Fibroblast of pulmonary artery (primary cell): ENCODE results near the gene ATL1.
"Not testable (repeated sequence)": the region's sequence is repeated elsewhere in the genome, so short reads cannot be mapped to it uniquely, and the experiment has no call there.

Experiments used
- DNase-seq: peaks from one replicate; pipeline ENCODE4 v3.0.0-alpha.2; 2010; ENCODE audit warnings: low read depth
- H3K4me3 ChIP-seq: replicated peaks from 2 replicates; pipeline ENCODE4 v1.5.1; 2011; ENCODE audit warnings: low read depth, mild to moderate bottlenecking, control low read depth, low read length, moderate library complexity
- CTCF ChIP-seq: IDR thresholded peaks from 2 replicates; pipeline ENCODE4 v1.5.1; 2011; ENCODE audit warnings: mild to moderate bottlenecking, control low read depth, low read length, inconsistent platforms; ENCODE audit errors: missing control alignments

ATL1 gene

DNA sequence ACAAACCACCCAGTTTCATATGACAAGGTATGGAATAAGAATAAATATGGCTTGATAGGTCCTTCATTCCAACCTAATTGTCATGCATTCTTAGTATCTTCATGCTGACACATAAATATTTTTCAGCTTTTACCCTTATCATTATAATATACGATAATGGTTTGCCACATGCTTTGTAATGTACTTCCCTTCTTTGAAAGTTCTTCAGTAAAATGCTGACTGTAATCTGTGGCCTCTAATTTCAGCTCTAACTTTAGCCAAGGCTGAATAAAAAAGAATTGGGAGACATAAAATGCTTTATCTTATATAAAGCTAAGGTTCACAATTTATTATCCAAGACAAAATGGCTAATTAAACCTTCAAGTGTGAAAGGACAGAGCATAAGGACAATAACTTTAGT lies 24.9 kb upstream of the ATL1 start:
- no peak for DNase-seq
- TF ChIP-seq CTCF, result no peak

DNA sequence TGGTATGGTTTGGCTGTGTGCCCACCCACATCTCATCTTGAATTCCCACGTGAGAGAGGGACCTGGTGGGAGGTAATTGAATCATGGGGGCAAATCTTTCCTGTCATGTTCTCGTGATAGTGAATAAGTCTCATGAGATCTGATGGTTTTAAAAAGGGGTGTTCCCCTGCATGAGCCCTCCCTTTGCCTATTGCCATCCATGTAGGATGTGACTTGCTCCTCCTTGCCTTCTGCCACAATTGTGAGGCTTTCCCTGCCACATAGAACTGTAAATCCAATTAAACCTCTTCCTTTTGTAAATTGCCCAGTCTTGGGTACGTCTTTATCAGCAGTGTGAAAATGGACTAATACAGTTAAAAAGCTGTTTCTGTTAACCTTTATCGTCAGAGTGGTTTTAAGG lies 21.9 kb upstream of the ATL1 start:
- H3K4me3 ChIP-seq, DNase-seq: not testable (repeated sequence)

More for the DNA sequence above, 24.9 kb upstream of the ATL1 start:
- H3K4me3 ChIP-seq, result no peak overlapping the region

DNA sequence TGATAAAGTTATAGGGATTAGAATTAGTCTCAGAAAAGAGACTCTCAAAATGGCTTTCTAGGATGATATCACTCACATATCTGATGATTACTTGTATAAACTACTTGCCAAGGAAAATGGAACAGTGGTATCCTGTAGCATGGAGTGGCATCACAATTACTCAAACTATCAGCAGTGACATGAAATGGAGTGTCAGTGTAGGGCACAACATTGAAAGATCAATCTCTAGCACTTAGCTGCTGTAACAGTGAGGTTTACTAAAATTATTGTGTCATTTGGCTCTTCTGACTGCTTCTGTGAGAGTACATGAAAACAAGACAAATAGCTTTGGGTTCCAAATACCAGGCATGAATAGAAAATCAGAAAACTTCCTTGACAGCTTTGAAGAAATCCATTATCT lies 20.9 kb upstream of the ATL1 start:
- H3K4me3 ChIP-seq, result no peak overlapping the region
- DNase-seq, result no peak
- TF ChIP-seq CTCF, result no peak

GRCh38 chr14:50541159-50541567 lies 18.8 kb upstream of the ATL1 start:
- no peak for TF ChIP-seq CTCF
- no peak for DNase-seq
- H3K4me3 ChIP-seq, result no peak overlapping the region

- peak; percentile 64 for TF ChIP-seq CTCF
- peak; percentile 69 for DNase-seq
- H3K4me3 ChIP-seq, result no peak overlapping the region
Measured at GRCh38 chr14:50542941-50543418, 17.0 kb upstream of the ATL1 start.

DNA sequence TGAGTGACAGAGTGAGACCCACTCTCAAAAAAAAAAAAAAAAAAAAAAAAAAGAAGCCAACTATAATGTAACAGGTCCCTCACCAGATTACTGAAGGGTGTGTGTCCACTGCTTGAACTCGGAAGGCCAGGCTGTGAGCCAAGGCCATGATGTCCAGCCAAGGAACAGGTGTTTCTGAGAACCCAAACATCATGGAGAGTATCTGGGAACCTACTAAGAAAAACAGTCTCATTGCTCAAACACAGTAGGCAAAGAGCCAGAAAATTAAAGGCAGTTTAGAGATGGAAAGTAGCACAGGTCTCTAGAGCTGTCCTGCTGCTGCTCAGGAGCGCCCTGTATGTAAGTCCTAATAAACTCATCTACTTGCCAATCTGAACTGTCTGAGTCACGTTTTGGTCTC lies 15.0 kb upstream of the ATL1 start:
- DNase-seq, result no peak
- no peak for TF ChIP-seq CTCF
- no peak overlapping the region for H3K4me3 ChIP-seq

DNA sequence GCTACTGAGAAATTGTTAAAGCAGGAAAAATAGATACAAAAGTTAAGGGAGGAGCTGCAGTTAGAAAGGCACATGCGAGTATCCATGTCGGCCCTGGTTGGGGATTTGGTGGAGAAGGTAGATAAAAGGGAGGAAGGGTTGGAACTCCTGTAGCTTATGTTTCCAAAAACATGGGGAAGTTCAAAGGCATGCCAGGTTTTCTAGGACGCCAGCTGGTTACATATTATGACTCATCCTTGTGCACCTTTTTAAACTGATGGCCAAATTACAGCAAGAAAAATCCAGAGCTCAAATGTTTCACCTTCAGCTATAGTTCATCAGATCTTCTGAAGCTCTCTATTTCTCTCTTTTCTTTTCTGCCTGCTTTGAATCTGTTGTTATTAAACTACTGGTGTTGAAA lies 14.3 kb upstream of the ATL1 start:
- DNase-seq, result no peak
- no peak for TF ChIP-seq CTCF
- H3K4me3 ChIP-seq, result no peak overlapping the region
